Measurements from ENCODE around the gene P2RY6.

The P2RY6 gene

DNA sequence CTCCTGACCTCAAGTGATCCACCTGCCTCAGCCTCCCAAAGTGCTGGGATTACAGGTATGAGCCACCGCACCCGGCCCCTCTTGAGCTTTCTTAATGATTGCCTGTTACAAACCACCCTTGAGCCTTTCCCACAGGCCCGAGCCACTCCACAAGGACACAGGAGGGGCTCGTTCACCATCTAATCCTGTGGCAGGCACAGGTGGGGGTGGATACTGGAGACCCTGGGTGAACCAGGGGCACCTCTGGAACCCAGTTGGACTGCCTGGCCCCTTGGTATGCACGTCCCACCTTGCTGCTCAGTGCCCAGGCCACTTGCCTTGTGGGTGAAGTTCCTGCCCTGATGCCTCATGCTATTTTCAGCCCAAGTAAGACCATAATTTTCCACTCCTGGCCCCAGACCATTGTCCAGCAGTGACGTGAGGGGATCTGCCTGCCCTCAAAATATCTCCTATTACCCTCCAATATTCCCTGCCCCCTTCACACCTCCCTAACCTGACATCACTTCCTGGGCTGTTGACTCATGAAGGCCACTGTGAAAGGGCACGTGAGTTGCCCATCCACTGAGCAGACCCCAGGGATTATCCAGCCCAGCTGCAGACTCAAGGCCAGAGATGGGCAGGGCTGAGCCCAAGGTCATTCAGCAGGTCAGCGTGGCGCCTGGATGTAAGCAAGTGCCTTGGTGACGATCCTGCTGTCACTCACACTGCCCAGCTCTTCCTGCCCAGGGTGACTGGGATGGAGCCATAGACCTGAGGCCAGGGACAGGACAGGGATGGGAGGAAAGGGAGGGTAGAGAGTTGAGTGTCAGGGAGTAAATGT, 34.5 kb upstream of the P2RY6 start:
- Histone ChIP-seq H3K4me1 (no peaks in the 10 kb centered on the region), H2AFZ (no peak overlapping the region), H3K9me3 (ENCODE audit: control insufficient read depth, low read length) (no peaks in the 10 kb centered on the region), H3K27ac (no peak overlapping the region), H3K4me3 (ENCODE audit: low read depth, low read length) (no peak overlapping the region), H3K9ac (no peak overlapping the region), H3K4me2 (ENCODE audit: low read length) (no peak overlapping the region), H3K79me2 (no peaks in the 10 kb centered on the region), H3K36me3 (ENCODE audit: control insufficient read depth, insufficient read depth, low read length) (no peaks in the 10 kb centered on the region), H3K27me3 (ENCODE audit: control insufficient read depth, insufficient read depth, low read length) (no peaks in the 10 kb centered on the region)
- TF ChIP-seq, protein P1, sequence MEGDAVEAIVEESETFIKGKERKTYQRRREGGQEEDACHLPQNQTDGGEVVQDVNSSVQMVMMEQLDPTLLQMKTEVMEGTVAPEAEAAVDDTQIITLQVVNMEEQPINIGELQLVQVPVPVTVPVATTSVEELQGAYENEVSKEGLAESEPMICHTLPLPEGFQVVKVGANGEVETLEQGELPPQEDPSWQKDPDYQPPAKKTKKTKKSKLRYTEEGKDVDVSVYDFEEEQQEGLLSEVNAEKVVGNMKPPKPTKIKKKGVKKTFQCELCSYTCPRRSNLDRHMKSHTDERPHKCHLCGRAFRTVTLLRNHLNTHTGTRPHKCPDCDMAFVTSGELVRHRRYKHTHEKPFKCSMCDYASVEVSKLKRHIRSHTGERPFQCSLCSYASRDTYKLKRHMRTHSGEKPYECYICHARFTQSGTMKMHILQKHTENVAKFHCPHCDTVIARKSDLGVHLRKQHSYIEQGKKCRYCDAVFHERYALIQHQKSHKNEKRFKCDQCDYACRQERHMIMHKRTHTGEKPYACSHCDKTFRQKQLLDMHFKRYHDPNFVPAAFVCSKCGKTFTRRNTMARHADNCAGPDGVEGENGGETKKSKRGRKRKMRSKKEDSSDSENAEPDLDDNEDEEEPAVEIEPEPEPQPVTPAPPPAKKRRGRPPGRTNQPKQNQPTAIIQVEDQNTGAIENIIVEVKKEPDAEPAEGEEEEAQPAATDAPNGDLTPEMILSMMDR (IDR thresholded peaks at IDR 0.05) = no peak

DNA sequence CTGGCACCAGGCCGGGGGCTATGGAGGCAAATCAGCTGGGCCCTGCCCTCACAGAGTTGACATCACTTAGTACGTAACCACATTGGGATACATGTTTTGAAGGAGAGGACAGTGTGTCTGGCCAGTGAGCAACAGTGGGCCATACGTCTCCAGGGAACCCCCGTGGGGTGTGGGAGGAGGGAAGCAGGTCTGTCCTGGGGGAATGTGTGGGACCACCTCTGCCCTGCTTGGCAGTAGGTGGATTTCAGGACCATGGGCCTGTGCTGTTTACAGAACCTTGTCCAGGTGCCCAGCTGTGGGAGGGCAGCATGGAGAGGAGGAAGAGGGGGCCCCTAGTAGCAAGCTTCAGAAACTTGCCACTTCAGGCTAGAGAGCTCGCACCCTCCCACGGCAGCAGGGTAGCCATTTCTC, 33.0 kb upstream of the P2RY6 start:
- Histone ChIP-seq H3K36me3 (ENCODE audit: control insufficient read depth, insufficient read depth, low read length) (no peaks in the 10 kb centered on the region), H3K9ac (no peak overlapping the region), H3K27me3 (ENCODE audit: control insufficient read depth, insufficient read depth, low read length) (no peaks in the 10 kb centered on the region), H3K4me3 (ENCODE audit: low read depth, low read length) (no peak overlapping the region), H3K4me2 (ENCODE audit: low read length) (no peak overlapping the region), H3K27ac (no peak overlapping the region), H2AFZ (no peak overlapping the region), H3K9me3 (ENCODE audit: control insufficient read depth, low read length) (no peaks in the 10 kb centered on the region), H3K79me2 (no peaks in the 10 kb centered on the region), H3K4me1 (no peaks in the 10 kb centered on the region)
- TF ChIP-seq, protein P1 (IDR thresholded peaks at IDR 0.05) = no peak

DNA sequence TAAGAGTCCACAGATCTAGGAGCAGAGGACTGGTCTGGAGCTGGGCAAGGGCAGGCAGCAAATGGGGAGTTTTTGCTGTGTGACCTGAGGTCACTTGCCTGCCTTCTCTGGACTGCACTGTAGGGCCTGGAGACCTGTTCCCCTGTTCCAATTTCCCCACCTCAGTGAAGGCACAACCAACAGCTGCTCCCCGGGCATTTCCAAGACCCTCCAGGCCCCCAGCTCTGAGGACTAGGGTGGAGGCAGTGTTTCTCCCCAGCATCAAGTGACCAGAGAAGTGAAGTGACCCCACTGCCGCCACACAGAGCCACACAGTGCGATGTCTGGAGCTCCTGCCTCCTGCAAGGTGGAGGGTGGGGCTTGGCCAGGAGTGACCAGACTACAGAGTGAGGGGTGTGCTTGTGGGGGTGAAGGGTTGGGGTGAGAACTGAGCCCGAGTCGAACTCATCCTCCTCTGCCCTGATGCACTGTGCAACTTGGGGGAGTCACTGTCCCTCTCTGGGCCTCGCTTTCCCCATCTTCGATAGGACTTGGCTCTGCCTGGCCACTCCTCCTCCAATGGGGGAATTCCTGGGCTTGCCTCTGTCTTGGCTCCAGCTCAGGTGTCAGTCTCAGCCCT, 32.5 kb upstream of the P2RY6 start:
- Histone ChIP-seq H2AFZ (no peak overlapping the region), H3K36me3 (ENCODE audit: control insufficient read depth, insufficient read depth, low read length) (no peaks in the 10 kb centered on the region), H3K9ac (no peak overlapping the region), H3K4me3 (ENCODE audit: low read depth, low read length) (no peak overlapping the region), H3K4me2 (ENCODE audit: low read length) (no peak overlapping the region), H3K27me3 (ENCODE audit: control insufficient read depth, insufficient read depth, low read length) (no peaks in the 10 kb centered on the region), H3K4me1 (no peaks in the 10 kb centered on the region), H3K79me2 (no peaks in the 10 kb centered on the region), H3K27ac (no peak overlapping the region), H3K9me3 (ENCODE audit: control insufficient read depth, low read length) (no peaks in the 10 kb centered on the region)
- TF ChIP-seq, protein P1 (IDR thresholded peaks at IDR 0.05) = no peak

DNA sequence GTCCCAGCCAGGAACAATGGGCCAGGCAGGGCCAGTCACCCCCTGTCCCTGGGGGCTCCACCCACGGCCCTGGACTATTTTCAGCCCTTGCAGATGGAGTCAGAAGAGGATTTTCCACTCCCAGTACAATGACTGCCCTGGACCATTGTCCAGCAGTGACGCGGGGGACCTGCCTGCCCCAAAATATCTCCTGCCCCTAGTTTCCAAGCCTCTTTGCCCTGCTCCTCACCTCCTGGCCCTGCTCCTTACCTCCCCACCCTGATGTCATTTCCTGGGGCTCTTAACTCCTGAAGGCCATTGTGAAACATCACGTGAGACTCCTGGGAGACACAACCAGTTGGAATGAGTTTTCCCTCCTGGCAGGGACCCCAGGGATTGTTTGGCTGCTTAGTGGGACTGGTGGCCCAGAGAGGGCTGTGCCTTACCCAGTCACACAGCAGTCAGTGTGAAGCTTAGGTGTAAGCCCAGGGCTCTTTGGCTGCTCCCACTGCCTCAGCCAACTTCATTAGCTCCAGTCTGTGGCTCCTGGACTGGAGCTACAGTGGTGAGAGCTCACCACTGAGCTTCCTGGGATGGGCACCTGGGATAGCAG, 31.9 kb upstream of the P2RY6 start:
- H2AFZ ChIP-seq = no peak overlapping the region
- TF ChIP-seq, protein P1 (IDR thresholded peaks at IDR 0.05) = no peak
- no peaks in the 10 kb centered on the region for H3K79me2 ChIP-seq
- no peaks in the 10 kb centered on the region for H3K36me3 ChIP-seq (ENCODE audit: control insufficient read depth, insufficient read depth, low read length)
- no peak overlapping the region for H3K4me3 ChIP-seq (ENCODE audit: low read depth, low read length)
- H3K4me2 ChIP-seq (ENCODE audit: low read length) = no peak overlapping the region
- H3K9me3 ChIP-seq (ENCODE audit: control insufficient read depth, low read length) = no peaks in the 10 kb centered on the region
- H3K4me1 ChIP-seq = no peaks in the 10 kb centered on the region
- H3K9ac ChIP-seq = no peak overlapping the region
- no peaks in the 10 kb centered on the region for H3K27me3 ChIP-seq (ENCODE audit: control insufficient read depth, insufficient read depth, low read length)
- no peak overlapping the region for H3K27ac ChIP-seq

Data from parathyroid adenoma (tissue), 2 donors.